Stimulated activated CD8-positive, alpha-beta memory T cell treated with anti-CD3 and anti-CD28 coated beads, Interleukin-4, amount 100 ng/mL, for 48 hours (primary cell): ENCODE results near the gene OR13C8.
"Not testable (repeated sequence)": the region's sequence is repeated elsewhere in the genome, so short reads cannot be mapped to it uniquely, and the experiment has no call there.

Experiments
- DNase-seq: peaks from one replicate; pipeline ENCODE4 v3.0.0-alpha.2; 2020

The OR13C8 gene, protein sequence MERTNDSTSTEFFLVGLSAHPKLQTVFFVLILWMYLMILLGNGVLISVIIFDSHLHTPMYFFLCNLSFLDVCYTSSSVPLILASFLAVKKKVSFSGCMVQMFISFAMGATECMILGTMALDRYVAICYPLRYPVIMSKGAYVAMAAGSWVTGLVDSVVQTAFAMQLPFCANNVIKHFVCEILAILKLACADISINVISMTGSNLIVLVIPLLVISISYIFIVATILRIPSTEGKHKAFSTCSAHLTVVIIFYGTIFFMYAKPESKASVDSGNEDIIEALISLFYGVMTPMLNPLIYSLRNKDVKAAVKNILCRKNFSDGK

DNA sequence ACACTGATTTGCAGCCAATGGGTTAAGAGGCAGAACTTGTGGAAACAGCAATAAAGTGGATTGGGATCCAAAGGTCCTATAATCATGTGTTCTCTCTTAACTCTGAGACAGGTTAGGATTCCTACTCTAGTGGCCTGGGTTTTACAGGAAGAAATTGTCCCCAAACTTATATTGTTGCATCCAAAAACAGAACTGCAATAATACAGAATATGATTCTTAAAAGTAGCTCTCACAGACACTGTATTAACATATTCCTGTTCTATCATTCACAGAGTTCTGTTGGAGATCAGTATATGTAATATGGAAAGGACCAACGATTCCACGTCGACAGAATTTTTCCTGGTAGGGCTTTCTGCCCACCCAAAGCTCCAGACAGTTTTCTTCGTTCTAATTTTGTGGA lies at the start of gene OR13C8:
OR13C8 (plus strand) TSS at position 301 of the 400 bp plus-strand sequence; CDS start at position 301, 0 bp downstream.
- DNase-seq: no peak

DNA sequence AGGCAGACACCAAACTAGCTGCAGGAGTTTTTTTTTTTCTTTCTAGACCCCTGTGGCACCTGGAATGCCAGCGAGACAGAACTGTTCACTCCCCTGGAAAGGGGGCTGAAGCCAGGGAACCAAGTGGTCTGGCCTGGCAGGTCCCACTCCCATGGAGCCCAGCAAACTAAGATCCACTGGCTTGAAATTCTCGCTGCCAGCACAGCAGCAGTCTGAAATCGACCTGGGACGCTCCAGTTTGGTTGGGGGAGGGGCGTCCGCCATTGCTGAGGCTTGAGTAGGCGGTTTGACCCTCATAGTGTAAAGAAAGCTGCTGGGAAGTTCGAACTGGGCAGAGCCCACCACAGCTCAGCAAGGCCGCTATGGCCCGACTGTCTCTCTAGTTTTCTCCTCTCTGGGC lies 48.7 kb upstream of the OR13C8 start:
- not testable (repeated sequence) for DNase-seq

DNA sequence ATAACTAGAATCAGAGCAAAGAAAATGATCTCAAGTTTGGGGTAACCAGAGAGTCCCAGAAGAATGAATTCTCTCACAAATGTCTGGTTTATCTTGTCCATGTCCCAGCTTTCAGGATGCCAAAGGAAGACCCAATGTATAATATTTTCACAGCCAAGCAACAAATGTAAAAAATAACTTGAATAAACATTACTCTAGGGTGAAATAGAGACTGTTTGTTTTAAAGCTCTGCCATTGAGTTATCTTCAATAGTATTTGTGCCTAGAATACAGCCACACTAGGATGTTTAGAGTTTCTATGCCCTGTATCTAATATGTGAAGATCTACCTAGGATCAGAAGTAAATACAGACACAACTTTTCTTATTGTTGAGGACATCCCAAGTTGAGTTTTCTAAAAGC lies 41.9 kb upstream of the OR13C8 start, which contains the start of gene OR13C4:
OR13C4 (minus strand) TSS at position 101 of the 400 bp plus-strand sequence; CDS start at position 101, 0 bp downstream.
- DNase-seq: no peak

DNA sequence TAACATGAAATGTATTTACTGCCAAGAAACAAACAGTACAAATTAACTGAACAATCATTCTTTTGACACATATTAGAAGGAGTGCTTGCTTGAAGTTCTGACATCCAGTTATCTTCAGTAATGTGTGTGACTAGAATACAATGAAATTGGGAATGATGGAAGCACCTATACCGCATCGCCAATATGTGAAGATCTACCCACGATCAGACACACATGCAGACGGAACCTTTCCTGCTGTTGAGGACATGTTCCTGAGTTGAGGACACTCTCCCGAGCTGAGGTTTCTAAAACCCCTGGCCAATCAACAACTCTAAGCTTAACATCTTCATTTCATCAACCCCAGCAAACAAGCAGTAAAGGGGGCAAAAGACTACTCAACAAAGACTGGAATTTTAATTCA lies 32.2 kb upstream of the OR13C8 start, which contains the start of gene OR13C3:
OR13C3 (minus strand) TSS at position 101 of the 400 bp plus-strand sequence. CDS start 133 bp downstream, outside the sequence.
- DNase-seq: no peak

DNA sequence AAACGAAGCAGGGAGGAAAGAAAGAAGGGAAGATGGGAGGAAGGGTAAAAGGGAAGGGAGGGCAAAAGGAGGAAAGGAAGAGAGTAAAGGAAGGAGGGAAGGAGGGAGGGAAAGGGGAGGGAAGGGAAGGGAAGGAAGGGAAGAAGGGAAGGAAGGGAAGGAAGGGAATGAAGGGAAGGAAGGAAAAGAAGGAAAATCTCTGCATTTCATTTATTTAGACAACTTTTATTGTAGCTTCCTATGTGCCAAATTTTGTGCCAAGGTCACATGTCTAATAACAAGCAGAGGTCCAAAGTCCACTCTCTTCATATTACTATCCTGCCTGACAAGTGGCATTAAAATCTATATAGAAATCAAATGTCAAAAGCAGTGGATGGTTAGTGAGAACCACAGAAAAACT lies 29.7 kb upstream of the OR13C8 start:
- no peak for DNase-seq

DNA sequence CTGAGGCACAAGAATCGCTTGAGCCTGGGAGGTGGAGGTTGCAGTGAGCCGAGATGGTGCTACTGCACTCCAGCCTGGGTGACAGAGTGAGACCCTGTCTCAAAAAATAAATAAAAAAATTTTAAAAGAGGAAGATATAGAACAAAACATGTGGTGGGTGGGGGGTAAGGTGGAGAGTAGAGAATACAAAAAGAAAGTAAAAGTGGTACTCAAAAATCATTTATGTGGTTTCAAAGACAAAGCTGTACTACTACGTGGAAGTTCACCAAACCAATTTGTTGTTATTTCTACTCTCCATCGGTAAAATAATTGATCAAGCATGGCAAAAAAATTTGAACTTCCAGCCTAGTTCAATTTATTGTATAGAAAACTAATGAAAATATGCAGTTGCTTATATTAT lies 24.3 kb upstream of the OR13C8 start:
- DNase-seq: no peak

DNA sequence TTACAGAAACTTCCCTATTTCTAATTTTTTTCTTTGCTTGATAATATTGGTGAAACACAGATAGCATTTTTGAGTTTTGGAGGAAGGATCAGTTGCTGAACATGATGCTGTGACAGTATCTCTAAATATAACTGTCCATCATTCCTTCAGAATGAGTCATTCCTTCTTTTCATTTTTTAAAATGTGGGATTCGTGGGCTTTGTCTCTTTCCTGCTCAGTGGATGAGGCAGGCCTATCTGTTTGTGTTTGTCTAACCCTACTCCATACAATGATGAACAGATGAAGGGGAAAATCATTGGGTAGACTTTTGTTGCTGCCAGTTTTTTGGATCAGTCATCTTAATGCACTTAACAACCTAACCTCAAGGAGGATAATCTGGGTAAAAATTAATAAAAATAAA lies 15.7 kb upstream of the OR13C8 start:
- DNase-seq: no peak

DNA sequence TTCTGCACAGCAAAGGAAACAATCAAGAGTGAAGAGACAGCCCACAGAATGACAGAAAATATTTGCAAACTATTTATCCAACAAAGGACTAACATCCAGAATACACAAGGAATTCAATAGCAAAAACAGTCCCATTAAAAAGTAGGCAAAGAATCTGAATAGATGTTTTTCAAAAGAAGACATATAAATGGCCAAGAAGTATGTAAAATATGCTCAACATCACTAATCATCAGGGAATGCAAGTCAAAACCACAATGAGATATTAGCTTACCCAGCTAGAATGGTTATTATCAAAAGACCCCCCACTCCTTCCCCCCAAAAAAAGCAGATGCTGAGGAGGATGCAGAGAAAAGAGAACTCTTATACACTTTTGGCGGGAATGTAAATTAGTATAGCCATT lies 13.4 kb upstream of the OR13C8 start:
- DNase-seq: no peak

DNA sequence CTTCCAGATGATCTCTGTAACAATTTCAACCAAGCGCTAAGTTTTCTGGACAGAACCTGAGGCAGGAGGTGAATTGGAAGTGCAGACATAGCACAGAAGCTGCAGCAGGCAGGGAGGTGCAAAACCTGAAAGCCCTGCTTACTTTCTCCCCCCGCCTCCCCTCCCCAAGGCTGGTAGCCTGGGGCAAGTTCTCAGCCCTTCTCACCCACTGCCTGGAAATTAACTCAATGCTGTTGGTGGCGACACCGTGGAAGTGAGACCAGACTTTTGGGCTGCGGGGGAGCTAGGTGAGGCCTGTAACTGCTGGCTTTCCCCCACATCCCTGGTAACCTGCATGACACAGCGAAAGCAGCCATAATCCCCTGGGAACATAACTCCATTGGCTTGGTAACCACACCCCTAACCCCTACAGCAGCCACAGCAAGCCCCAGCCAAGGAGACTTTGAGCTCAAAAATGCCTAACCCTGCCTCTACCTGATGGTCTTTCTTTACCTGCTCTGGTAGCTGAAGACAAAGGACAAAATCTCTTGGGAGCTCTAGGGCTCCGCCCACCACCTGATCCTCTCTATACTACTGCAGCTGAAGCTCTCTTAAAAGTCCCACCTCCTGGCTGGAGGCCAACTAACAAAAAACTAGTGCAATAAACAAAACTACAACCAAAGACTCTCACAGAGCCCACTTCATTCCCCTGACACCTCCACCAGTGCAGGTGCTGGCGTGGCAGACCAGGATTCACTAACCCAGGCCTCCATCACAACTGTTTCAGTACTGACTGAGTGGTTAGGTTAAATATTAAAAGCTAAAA lies 11.9 kb upstream of the OR13C8 start:
- no peak for DNase-seq

DNA sequence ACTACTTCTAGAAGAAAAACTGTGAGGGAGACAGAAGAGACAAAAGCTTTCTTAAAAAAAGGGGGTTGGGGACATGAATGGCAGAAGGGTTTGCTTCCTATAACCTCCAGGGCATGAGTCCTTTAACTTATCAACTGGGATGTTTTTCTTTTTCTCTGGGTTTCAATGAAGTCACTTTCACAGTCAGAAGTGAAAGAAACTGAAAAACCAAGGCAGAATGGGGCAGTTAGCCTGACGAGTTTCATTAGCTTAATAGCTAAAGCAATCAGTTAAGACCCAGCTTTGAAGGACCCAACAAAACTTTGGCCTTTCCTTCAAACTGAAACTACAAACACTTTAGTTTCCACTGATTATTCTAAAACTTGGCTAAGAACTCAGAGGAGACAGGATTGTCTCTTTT lies 4.6 kb upstream of the OR13C8 start:
- DNase-seq: no peak

DNA sequence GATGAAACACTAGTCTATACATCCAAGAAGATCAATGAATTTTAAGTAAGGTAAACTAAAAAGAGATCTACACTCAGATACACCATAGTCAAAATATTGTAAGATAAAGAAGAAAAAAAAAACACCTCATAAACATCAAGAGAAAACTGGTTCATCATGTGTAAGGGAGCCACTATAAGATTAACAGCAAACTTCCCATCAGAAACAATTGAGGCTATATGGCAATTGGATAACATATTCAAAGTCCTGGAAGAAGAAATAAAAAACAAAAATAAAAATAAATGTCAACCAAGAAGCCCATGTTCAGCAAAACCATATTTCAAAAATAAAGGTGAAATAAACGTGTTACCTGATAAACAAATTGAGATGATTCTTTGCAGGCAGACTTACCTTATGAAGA lies 3.6 kb downstream of the OR13C8 start:
- no peak for DNase-seq

DNA sequence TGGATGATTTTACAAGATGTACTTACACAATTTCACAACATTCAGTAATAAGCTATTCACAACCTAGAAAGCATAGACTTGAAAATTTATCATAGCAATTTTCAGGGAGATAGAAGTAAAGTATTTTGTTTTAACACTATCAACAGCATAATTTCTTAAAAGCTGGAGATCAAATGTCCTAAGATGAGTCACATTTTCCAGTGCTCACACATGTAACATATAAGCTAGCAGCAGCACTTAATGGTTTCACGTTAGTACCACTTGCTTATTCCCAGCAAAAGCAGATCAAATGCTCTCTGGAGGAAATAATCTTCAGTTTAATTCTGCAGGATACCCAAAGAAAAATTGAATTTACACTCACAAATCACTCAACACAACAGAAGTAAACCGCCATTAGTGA lies 6.5 kb downstream of the OR13C8 start:
- DNase-seq: no peak

DNA sequence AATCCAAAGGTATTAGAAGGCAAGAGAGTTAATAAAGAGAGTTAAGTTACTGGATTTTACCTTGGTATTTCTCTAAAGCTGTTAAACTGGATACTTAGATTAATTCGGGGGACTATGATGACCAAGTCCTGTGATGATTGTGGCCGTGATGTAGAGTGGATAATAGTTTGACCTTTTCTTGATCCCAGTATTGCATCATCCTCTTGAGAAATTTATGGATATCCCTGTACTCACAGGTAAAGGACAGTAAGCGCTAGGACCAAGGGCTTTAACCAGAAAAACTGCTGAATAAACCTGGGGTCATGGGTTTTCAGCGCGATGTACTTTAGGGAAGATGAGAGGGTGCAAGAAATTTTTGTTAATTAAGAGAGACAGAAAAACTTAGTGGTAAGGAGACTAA lies 8.3 kb downstream of the OR13C8 start:
- no peak for DNase-seq

DNA sequence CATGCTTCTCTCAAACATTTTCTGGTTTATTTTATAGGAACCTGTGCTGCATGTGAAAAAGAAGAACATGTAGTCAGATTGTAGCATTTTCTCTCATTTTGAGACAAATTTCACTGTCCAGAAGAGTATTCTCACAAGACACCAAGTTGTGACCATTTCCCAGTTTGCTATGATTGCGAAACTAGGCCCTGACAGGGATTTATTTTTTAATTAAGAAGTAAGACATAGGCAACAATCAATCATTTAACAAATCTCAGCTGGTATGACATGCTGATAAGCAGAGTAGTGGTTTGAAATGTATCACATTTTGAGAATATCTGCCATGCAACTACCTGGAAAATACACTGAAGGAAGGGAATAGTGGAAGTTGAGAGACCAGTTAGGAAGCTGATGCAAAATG lies 11.6 kb downstream of the OR13C8 start:
- DNase-seq: no peak

DNA sequence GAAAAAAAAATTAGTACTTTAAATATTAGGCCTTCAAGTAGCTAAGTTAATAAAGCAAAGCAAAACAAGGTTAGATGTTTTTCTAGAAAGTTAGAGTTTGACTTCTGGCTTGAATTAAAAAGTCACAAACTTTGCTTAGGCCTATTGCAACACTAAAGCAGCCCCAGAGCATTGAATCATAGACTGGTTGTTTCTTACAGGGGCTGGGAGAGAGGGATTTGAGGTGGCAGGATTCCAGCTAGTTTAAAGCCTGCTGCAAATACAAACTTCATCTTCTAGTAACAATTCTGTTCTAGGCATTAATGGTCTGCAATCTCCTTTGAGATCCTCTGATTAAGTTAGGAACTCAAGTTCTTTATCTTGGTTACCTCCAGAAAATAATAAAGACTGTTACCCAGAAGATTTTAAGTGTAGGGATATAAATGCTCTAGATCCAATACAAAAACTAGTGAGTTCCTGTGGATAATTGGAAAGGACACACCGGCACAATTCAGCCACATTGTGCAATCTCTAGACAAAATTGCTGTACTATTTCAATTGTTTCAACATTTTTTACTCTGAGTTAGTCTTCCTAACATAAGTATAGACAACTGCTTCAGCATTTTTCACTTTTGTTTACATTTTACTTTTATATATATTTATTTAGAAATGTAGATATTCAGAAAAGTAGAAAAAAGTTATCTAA lies 17.7 kb downstream of the OR13C8 start:
- DNase-seq: no peak

DNA sequence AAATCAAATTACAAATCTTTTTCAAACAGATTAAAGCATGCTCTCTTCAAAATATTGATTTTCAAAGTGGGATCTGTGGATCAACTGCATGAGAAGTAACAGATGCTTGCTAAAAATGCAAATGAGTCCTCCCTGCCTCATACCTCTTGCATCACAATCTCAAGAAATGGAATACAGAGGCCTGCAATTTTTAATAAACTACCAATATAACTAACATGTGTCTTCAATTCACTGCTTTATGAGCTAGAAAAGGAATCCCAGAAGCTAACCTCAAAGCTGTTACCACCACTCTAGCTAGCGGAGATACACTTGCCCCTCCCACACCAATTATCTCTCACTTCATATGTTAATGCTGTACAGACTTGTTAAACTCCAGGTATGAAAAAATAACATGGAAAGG lies 20.7 kb downstream of the OR13C8 start:
- DNase-seq: no peak

DNA sequence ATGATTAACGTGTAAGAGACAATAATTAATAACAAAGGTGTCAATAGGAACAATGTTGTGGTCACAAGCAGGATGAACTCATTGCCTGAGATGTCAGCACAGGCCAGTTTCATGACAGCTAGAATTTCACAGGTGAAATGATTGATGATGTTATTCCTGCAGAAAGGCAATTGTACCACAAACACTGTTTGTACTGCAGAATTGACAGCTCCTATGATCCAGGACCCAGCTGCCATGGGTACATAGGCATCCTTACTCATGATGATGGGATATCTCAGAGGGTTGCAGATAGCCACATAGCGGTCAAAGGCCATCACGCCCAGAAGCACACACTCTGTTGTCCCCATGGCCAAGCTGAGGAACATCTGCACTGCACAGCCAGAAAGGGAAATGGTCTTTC lies 29.8 kb downstream of the OR13C8 start:
- DNase-seq: not testable (repeated sequence)

DNA sequence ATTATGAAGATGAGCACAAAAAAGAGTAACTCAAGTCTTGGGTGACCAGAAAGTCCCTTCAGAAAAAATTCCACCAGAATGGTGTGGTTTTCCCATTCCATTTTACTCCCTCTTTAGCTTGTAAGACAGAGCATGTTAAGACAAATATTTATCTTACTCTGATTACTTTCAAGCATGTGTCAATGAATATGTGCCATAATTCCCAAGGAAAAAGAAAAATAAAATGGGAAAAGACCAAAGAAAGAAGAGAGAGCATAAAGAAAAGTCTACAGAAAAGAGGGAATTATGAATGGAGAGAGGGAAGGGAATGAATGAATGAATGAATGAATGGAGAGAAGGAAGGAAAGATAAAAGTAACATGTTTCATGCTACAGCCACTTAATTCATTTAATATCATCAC lies 30.3 kb downstream of the OR13C8 start, which contains the start of gene OR13C5:
OR13C5 (minus strand) TSS at position 101 of the 400 bp plus-strand sequence; CDS start at position 101, 0 bp downstream.
- DNase-seq: not testable (repeated sequence)

DNA sequence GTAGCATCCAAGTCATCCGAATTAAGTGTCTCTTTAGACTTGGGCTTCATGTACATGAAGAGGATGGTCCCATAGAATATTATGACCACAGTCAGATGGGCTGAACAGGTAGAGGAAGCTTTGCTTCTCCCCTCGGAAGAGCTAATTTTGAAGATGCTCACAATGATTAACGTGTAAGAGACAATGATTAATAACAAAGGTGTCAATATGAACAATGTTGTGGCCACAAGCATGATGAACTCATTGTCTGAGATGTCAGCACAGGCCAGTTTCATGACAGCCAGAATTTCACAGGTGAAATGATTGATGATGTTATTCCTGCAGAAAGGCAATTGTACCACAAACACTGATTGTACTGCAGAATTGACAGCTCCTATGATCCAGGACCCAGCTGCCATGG lies 35.8 kb downstream of the OR13C8 start:
- DNase-seq: no peak

DNA sequence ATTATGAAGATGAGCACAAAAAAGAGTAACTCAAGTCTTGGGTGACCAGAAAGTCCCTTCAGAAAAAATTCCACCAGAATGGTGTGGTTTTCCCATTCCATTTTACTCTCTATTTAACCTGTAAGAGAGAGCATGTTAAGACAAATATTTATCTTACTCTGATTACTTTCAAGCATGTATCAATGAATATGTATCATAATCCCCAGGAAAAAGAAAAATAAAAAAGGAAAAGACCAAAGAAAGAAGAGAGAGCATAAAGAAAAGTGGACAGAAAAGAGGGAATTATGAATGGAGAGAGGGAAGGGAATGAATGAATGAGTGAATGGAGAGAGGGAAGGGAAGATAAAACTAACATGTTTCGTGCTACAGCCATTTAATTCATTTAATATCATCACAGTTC lies 36.6 kb downstream of the OR13C8 start, which contains the start of gene OR13C2:
OR13C2 (minus strand) TSS at position 101 of the 400 bp plus-strand sequence; CDS start at position 101, 0 bp downstream.
- not testable (repeated sequence) for DNase-seq

DNA sequence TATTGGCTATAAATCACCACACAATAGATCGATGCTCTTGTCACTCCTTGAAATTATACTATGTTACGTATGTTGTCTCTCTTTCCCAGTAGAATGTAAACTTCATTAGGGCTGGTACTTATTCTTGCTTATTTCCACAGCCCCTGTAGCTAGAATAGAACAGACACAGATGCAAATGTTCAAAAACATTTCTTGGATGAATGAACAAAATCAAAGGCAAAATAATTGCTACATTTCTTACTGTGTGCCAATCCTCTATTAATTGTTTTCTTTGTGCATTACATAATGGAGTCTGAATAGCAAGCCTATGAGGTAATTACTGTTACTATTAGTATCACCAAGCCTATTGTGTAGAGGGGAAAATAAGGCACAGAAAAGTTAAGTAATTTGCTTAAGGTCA lies 37.2 kb downstream of the OR13C8 start:
- DNase-seq: no peak

DNA sequence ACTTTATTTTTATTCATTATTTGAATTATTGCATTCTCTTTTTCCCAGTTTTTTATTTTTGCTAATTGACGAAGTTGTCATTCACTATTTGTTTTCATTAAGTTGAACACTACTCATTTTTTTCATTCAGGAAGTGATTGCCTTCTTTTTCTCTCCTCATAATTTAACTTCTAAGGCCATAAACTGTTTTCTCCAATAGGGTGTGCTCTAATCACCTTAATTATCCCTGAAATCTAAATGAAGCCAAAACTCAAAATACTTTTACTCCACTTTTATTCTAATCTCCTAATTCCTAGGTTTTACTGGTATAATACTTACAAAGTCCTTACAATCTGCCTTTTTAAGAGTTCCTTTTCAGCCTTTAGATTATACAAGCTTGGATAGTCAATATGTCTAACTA lies 39.4 kb downstream of the OR13C8 start:
- no peak for DNase-seq

DNA sequence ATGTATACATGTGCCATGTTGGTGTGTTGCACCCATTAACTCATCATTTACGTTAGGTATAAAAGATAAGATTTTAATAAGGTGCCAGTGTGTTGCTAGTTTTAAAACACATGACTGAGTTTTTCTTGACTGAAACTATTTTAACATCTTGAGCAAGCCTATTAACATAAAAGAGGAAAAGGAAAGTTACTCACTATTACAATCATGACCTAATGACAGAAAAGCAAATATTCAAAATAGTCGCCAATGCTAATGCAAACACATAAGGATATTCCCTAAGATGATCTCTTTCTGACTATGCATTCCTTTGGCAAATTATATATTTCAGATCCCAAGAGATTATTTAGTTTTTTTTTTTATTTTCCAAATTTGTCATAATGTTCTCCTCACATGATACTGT lies 42.2 kb downstream of the OR13C8 start:
- no peak for DNase-seq
